HEK293 (cell line): ENCODE data around the gene TMEM45B.

Experiments used
- CTCF ChIA-PET: fragments of 350-600 bp; formaldehyde crosslinking; extraction: SDS; loops from one replicate; lab custom pipeline; 2021; ENCODE audit warnings: antibody characterized with exemption; lab: Yijun Ruan, JAX
- POLR2A ChIA-PET: fragments of 300-600 bp; formaldehyde crosslinking; extraction: SDS; loops from one replicate; lab custom pipeline; 2020; ENCODE audit warnings: antibody characterized with exemption, inconsistent platforms; lab: Yijun Ruan, JAX
- H3K27ac ChIP-seq: fragments of 200-500 bp; sonication (Bioruptor generic); 2 replicates; pipeline ENCODE4 v1.5.1; 2014; ENCODE audit warnings: low read depth, low read length, control low read depth, inconsistent platforms; ENCODE audit errors: extremely low read depth
- H3K36me3 ChIP-seq, 2 experiments: fragments of 200-500 bp in 1 of 2; sonication (Bioruptor generic) in 1 of 2; 1 replicate in 1 of 2; 2 replicates in 1 of 2; pipeline ENCODE4 v1.5.1; 2014 to 2017; ENCODE audit warnings: inconsistent platforms in 2 of 2, low read length in 2 of 2; ENCODE audit not compliant: control insufficient read depth in 2 of 2, insufficient read depth in 1 of 2
- H3K4me1 ChIP-seq: fragments of 200-500 bp; sonication (Bioruptor generic); 2 replicates; pipeline ENCODE4 v1.5.1; 2014; ENCODE audit warnings: mild to moderate bottlenecking, low read length, inconsistent platforms; ENCODE audit not compliant: control insufficient read depth, insufficient read depth
- H3K4me3 ChIP-seq: 2 replicates; pipeline ENCODE4 v1.5.1; 2011; ENCODE audit warnings: low read depth, mild to moderate bottlenecking, control low read depth, low read length, moderate library complexity
- H3K9me3 ChIP-seq: fragments of 200-500 bp; sonication (Bioruptor generic); 2 replicates; pipeline ENCODE4 v1.5.1; 2014; ENCODE audit warnings: low read depth, low read length, inconsistent platforms; ENCODE audit not compliant: control insufficient read depth, insufficient read depth
- EGR2 ChIP-seq: fragments of 450-650 bp; formaldehyde crosslinking; IDR thresholded peaks from 2 replicates; pipeline ENCODE4 v1.5.1; 2016; ENCODE audit warnings: low read depth, missing biosample characterization, missing genetic modification characterization
- SP7 ChIP-seq: fragments of 450-650 bp; formaldehyde crosslinking; IDR thresholded peaks from 2 replicates; pipeline ENCODE4 v1.5.1; 2016; ENCODE audit warnings: missing biosample characterization, missing genetic modification characterization
- ZNF146 ChIP-seq: fragments of 450-650 bp; formaldehyde crosslinking; IDR thresholded peaks from 2 replicates; pipeline ENCODE4 v1.5.1; 2016; ENCODE audit warnings: missing biosample characterization, missing genetic modification characterization
- ZNF280D ChIP-seq: fragments of 450-650 bp; formaldehyde crosslinking; IDR thresholded peaks from 2 replicates; pipeline ENCODE4 v1.5.1; 2016; ENCODE audit warnings: missing biosample characterization, missing genetic modification characterization
- ZNF423 ChIP-seq: fragments of 450-650 bp; formaldehyde crosslinking; IDR thresholded peaks from 2 replicates; pipeline ENCODE4 v1.5.1; 2016; ENCODE audit warnings: missing biosample characterization, missing genetic modification characterization
- ZSCAN23 ChIP-seq: fragments of 450-650 bp; formaldehyde crosslinking; IDR thresholded peaks from 2 replicates; pipeline ENCODE4 v1.5.1; 2016; ENCODE audit warnings: missing biosample characterization, missing genetic modification characterization
- ZXDB ChIP-seq: fragments of 450-650 bp; formaldehyde crosslinking; IDR thresholded peaks from 2 replicates; pipeline ENCODE4 v1.5.1; 2016; ENCODE audit warnings: missing biosample characterization, missing genetic modification characterization
- TF ChIP-seq, protein P1 (sequence below): fragments of 450-650 bp; formaldehyde crosslinking; IDR thresholded peaks from 2 replicates; pipeline ENCODE4 v1.5.1; 2016; ENCODE audit warnings: missing biosample characterization, missing genetic modification characterization

TMEM45B gene

DNA sequence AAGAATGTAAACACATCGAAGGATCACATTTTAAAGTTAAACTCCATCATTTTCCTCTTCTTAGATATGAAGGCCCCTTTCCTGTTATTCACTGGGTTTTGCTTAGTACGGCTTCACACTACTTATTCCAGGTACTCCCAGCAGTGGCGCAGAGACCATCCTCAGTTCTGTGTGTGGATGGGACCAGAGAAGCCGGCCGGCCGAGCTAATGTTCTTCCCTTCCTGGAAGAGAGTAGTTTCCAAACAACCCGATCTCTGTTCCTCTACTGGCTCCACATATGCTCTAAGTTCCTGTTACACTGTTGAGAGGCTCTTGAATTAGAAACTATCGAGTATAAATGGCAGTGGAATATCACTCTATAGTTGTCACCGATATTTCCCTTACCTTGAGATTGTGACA, 80.4 kb downstream of the TMEM45B start (continued):
- TF ChIP-seq ZNF280D (tag by site-specific recombination) (no peak), SP7 (tag by site-specific recombination) (no peak), ZSCAN23 (tag by site-specific recombination) (no peak)
- TF ChIP-seq, protein P1, sequence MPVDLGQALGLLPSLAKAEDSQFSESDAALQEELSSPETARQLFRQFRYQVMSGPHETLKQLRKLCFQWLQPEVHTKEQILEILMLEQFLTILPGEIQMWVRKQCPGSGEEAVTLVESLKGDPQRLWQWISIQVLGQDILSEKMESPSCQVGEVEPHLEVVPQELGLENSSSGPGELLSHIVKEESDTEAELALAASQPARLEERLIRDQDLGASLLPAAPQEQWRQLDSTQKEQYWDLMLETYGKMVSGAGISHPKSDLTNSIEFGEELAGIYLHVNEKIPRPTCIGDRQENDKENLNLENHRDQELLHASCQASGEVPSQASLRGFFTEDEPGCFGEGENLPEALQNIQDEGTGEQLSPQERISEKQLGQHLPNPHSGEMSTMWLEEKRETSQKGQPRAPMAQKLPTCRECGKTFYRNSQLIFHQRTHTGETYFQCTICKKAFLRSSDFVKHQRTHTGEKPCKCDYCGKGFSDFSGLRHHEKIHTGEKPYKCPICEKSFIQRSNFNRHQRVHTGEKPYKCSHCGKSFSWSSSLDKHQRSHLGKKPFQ (tag by site-specific recombination): no peak
- TF ChIP-seq, all 188 proteins: peak for 0

GRCh38 chr11:129905402-129905801, 89.8 kb downstream of the TMEM45B start:
- no peak overlapping the region for H3K27ac ChIP-seq
- CTCF ChIA-PET: no interaction called here
- H3K36me3 ChIP-seq: peaks cover 0 to 45% of the 10 kb centered on the region in 2 experiments; a peak in 2 of 3 replicates
- H3K4me3 ChIP-seq: no peak overlapping the region
- H3K9me3 ChIP-seq: no peaks in the 10 kb centered on the region
- POLR2A ChIA-PET: no interaction called here
- TF ChIP-seq EGR2 (tag by site-specific recombination) (no peak), ZNF146 (no peak), ZNF423 (tag by site-specific recombination) (no peak), SP7 (tag by site-specific recombination) (no peak), ZXDB (tag by site-specific recombination) (no peak)
- H3K4me1 ChIP-seq: no peaks in the 10 kb centered on the region
